ENCODE results near the gene ZCCHC24. TPM values are rescaled to one million over a fixed set of nuclear protein-coding genes. Genes with fewer than 3 reads are reported as not detected.
"Not testable (repeated sequence)": the region's sequence is repeated elsewhere in the genome, so short reads cannot be mapped to it uniquely, and the experiment has no call there.

Gene ZCCHC24
- total and polyA plus RNA-seq, 4 donors, result 7.8 to 23.9 (median 14.8) TPM

DNA sequence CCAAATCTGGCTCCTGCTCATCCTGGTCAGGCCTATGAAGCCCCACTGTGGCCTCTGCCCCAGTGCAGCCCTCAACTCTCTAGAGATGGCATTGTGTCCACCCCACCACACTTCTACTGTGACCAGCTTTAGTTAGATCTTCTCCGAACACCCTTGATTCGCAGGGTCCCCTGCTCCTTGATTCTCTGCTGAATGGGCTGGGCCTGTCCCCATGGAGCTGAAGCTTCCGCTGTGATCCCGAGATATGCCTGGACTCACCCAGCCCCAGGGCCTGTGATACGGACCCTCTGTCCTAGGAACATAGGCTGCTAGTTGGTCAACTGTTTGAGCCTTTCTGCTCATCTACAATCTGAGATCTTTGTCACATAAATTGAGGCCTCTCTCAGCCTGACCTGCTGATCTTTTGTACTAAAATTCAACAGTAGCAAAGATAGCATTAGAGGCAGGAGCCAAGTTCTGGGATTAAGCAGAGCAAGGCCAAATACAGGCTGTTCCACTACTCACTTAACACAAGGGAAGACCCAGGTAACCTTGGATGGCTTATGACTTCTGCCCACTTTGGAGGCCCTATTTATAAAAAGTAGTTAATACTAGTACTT lies 104.7 kb downstream of the ZCCHC24 start (continued):
- no peak for TF ChIP-seq FOXA2 (IDR thresholded peaks at IDR 0.05)
- TF ChIP-seq REST (IDR thresholded peaks at IDR 0.05), result no peak
- peak; percentile 18 for TF ChIP-seq SP1 (IDR thresholded peaks at IDR 0.05)

DNA sequence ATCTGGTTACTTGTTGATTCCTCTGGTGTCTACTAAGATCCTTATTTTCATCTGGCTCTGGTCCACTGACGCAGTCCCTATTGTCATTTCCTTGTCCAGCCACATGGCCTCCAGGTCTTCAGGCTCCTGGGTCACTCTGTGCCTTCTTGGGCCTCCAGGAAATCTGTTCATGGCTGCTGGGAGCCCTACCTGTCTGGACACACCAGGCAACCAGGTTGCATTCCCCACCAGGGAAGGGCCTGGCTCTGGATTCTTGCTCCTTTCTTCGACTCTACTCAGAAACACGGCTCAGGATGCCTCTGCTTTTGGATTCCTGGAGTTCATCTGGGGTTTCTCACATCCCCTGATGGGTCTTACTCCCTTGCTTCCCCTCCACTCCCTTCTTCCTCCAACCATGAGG lies 106.2 kb downstream of the ZCCHC24 start:
- no peaks in the 10 kb centered on the region for H3K27me3 ChIP-seq (ENCODE audit: control insufficient read depth in 4 of 4, insufficient read depth in 4 of 4, low read length in 3 of 4)
- H3K27ac ChIP-seq (ENCODE audit: low read depth in 1 of 2, low read length in 2 of 2), result no peak overlapping the region
- TF ChIP-seq SP1 (IDR thresholded peaks at IDR 0.05), result no peak
- TF ChIP-seq HNF4A (conservative IDR thresholded peaks at IDR 0.05), result no peak
- 97% methylated on average over 3 of the region's 3 CpGs for WGBS
- H3K4me1 ChIP-seq (ENCODE audit: control insufficient read depth in 4 of 4, insufficient read depth in 4 of 4, low read length in 3 of 4), result peaks cover 17 to 69% (median 62%) of the 10 kb centered on the region in 4 donors
- no peak for DNase-seq (ENCODE audit: low spot score)
- no peak overlapping the region for H3K4me3 ChIP-seq (ENCODE audit: low read depth in 1 of 3, low read length in 3 of 3)
- no peaks in the 10 kb centered on the region for H3K9me3 ChIP-seq (ENCODE audit: control insufficient read depth in 4 of 4, low read length in 3 of 4)
- no peak overlapping the region for H3K9ac ChIP-seq (ENCODE audit: low read depth in 1 of 2, low read length in 2 of 2)
- no peaks in the 10 kb centered on the region for H3K36me3 ChIP-seq (ENCODE audit: control insufficient read depth in 4 of 4, insufficient read depth in 3 of 4, low read depth in 1 of 4, low read length in 3 of 4)

- H3K4me1 ChIP-seq (ENCODE audit: control insufficient read depth in 4 of 4, insufficient read depth in 4 of 4, low read length in 3 of 4), result peaks cover 16 to 62% (median 53%) of the 10 kb centered on the region in 4 donors
- H3K9me3 ChIP-seq (ENCODE audit: control insufficient read depth in 4 of 4, low read length in 3 of 4); DNase-seq (ENCODE audit: low spot score); H3K36me3 ChIP-seq (ENCODE audit: control insufficient read depth in 4 of 4, insufficient read depth in 3 of 4, low read depth in 1 of 4, low read length in 3 of 4); H3K4me3 ChIP-seq (ENCODE audit: low read depth in 1 of 3, low read length in 3 of 3); H3K27me3 ChIP-seq (ENCODE audit: control insufficient read depth in 4 of 4, insufficient read depth in 4 of 4, low read length in 3 of 4); H3K9ac ChIP-seq (ENCODE audit: low read depth in 1 of 2, low read length in 2 of 2); H3K27ac ChIP-seq (ENCODE audit: low read depth in 1 of 2, low read length in 2 of 2): not testable (repeated sequence)
- 97% methylated on average over 7 of the region's 11 CpGs for WGBS
These were observed 107.5 kb downstream of the ZCCHC24 start for GRCh38 chr10:79337783-79338469.

- DNase-seq (ENCODE audit: low spot score), result no peak
- 80% methylated on average over 7 of the region's 7 CpGs for WGBS
- H3K4me1 ChIP-seq (ENCODE audit: control insufficient read depth in 4 of 4, insufficient read depth in 4 of 4, low read length in 3 of 4), result peaks cover 10 to 50% (median 42%) of the 10 kb centered on the region in 4 donors
- no peak for TF ChIP-seq TAF1 (conservative IDR thresholded peaks at IDR 0.05)
- TF ChIP-seq FOXA1 (IDR thresholded peaks at IDR 0.05), result no peak
- no peak for TF ChIP-seq REST (IDR thresholded peaks at IDR 0.05)
- TF ChIP-seq, protein P1, sequence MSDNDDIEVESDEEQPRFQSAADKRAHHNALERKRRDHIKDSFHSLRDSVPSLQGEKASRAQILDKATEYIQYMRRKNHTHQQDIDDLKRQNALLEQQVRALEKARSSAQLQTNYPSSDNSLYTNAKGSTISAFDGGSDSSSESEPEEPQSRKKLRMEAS (IDR thresholded peaks at IDR 0.05), result no peak
- no peak for TF ChIP-seq YY1 (IDR thresholded peaks at IDR 0.05)
- TF ChIP-seq HNF4A (conservative IDR thresholded peaks at IDR 0.05), result no peak
- no peak for TF ChIP-seq ATF3 (IDR thresholded peaks at IDR 0.05)
- no peak for TF ChIP-seq FOXA2 (IDR thresholded peaks at IDR 0.05)
- H3K36me3 ChIP-seq (ENCODE audit: control insufficient read depth in 4 of 4, insufficient read depth in 3 of 4, low read depth in 1 of 4, low read length in 3 of 4), result no peaks in the 10 kb centered on the region
- H3K27ac ChIP-seq (ENCODE audit: low read depth in 1 of 2, low read length in 2 of 2), result no peak overlapping the region
- H3K4me3 ChIP-seq (ENCODE audit: low read depth in 1 of 3, low read length in 3 of 3), result no peak overlapping the region
- H3K9me3 ChIP-seq (ENCODE audit: control insufficient read depth in 4 of 4, low read length in 3 of 4), result no peaks in the 10 kb centered on the region
- H3K9ac ChIP-seq (ENCODE audit: low read depth in 1 of 2, low read length in 2 of 2), result no peak overlapping the region
- H3K27me3 ChIP-seq (ENCODE audit: control insufficient read depth in 4 of 4, insufficient read depth in 4 of 4, low read length in 3 of 4), result no peaks in the 10 kb centered on the region
These were observed 108.7 kb downstream of the ZCCHC24 start for GRCh38 chr10:79336739-79337138.

Data from liver (tissue), 9 donors.